WTC11 (cell line): ENCODE results near the gene COG5.

ENCODE experiments used
- CTCF ChIP-seq: fragments of 200-600 bp; IDR thresholded peaks from 2 replicates; pipeline ENCODE4 v1.8.0; 2022; ENCODE audit warnings: antibody characterized with exemption
- TEAD4 ChIP-seq: sonication (generic); formaldehyde crosslinking; IDR thresholded peaks from 2 replicates; pipeline ENCODE4 v1.8.0; 2022; ENCODE audit warnings: mild to moderate bottlenecking, missing genetic modification reagents
- USF2 ChIP-seq: sonication (generic); formaldehyde crosslinking; IDR thresholded peaks from 2 replicates; pipeline ENCODE4 v1.8.1; 2023; ENCODE audit warnings: mild to moderate bottlenecking, missing genetic modification reagents, moderate library complexity

- TF ChIP-seq CTCF (no peak), USF2 (no peak), TEAD4 (CRISPR knock-in tag) (no peak)
These were observed 373.6 kb downstream of the COG5 start for GRCh38 chr7:107190090-107190489.
